Right lobe of liver (tissue), 6 donors: ENCODE measurements around the gene TPST2. TPM values are rescaled to one million over a fixed set of nuclear protein-coding genes. Genes with fewer than 3 reads are reported as not detected.

Experiments
- ATAC-seq, 4 donors: fragments of 200-7000 bp; cut with Tn5 transposase; one replicate each; pipeline ENCODE4 v1.9.1; 2020; ENCODE audit warnings: mild to moderate bottlenecking in 4 of 4, moderate library complexity in 4 of 4
- DNase-seq, 3 donors: peaks; one replicate each; pipeline ENCODE4 v3.0.0-alpha.2; 2020
- H3K27ac ChIP-seq, 3 donors: fragments of 200-600 bp; one replicate each; pipeline ENCODE4 v1.8.0; 2022
- H3K27me3 ChIP-seq, 2 donors: fragments of 200-600 bp; one replicate each; pipeline ENCODE4 v1.8.0; 2022
- H3K36me3 ChIP-seq, 4 donors: fragments of 200-600 bp; sonication (generic) in 1 of 4; one replicate each; pipeline versions ENCODE4 v1.5.1 to v1.8.0; 2017 to 2022; ENCODE audit warnings: control low read depth in 1 of 4
- H3K4me1 ChIP-seq, 4 donors: fragments of 200-600 bp; sonication (generic) in 1 of 4; one replicate each; pipeline versions ENCODE4 v1.5.1 to v1.8.0; 2017 to 2022; ENCODE audit warnings: control low read depth in 1 of 4
- H3K4me3 ChIP-seq, 3 donors: fragments of 200-600 bp; one replicate each; pipeline ENCODE4 v1.8.0; 2022
- H3K9me3 ChIP-seq, 4 donors: fragments of 200-600 bp; sonication (generic) in 1 of 4; one replicate each; pipeline versions ENCODE4 v1.5.1 to v1.8.0; 2017 to 2022; ENCODE audit warnings: control low read depth in 1 of 4
- CTCF ChIP-seq, 4 donors: fragments of 200-600 bp in 3 of 4; fragments of 450-650 bp in 1 of 4; IDR thresholded peaks; one replicate each; pipeline versions ENCODE4 v1.5.1 to v1.8.0; 2016 to 2022; ENCODE audit warnings: antibody characterized with exemption in 4 of 4, mild to moderate bottlenecking in 2 of 4
- POLR2A ChIP-seq: fragments of 450-650 bp; IDR thresholded peaks from one replicate; pipeline ENCODE4 v1.6.1; 2017; ENCODE audit warnings: antibody characterized with exemption, mild to moderate bottlenecking
- WGBS: methylation state at CpG from one replicate; pipeline ENCODE4 v1.1.6; 2018; ENCODE audit warnings: low coverage, low lambda C conversion rate; ENCODE audit not compliant: insufficient coverage; ENCODE audit errors: missing lambda C conversion rate; 5-methylcytosine and 5-hydroxymethylcytosine counted together
- intact Hi-C, 2 donors: fragments of 100-400 bp; cut with DNase I; formaldehyde crosslinking; loops; one replicate each; pipeline versions ENCODE4 v1.11.2 to v1.14.1; 2022
- total RNA-seq, 6 experiments: library from RNA; depleted of rRNA in 2 of 6; stranded (reverse); fragments of >200 nt in 2 of 6; fragmentation: NEBNext Ultra II Directional in 3 of 6; extraction: Animal tissue kit (Norgen Biotek cat#: 25700) in 3 of 6; gene quantifications; one replicate each; pipeline versions ENCODE4 v1.1.0 to v1.2.4, GENCODE V29; 2016 to 2023
- donor health status: DM: no; HTN: yes; CAD: no.
- donor health status: DM: no; HTN: no; CAD: no.
- donor health status: DM: no; HTN: no; CAD: no.
- donor health status: DM: no; HTN: yes; CAD: no.
- donor health status: DM: no; HTN: yes; CAD: no.

The TPST2 gene
- total RNA-seq, 6 experiments from 2014 or later = 53.2 to 117 (median 66.9) TPM

- Histone ChIP-seq H3K27me3 (no peaks in the 10 kb centered on the region), H3K36me3 (peaks cover 0 to 15% (median 8%) of the 10 kb centered on the region in 4 donors), H3K27ac (no peak overlapping the region), H3K9me3 (no peaks in the 10 kb centered on the region), H3K4me1 (peaks cover 0 to 23% (median 8%) of the 10 kb centered on the region in 4 donors), H3K4me3 (no peak overlapping the region)
- TF ChIP-seq CTCF (IDR thresholded peaks at IDR 0.05) (no peak), POLR2A (no peak)
- ATAC-seq (no peak), DNase-seq (no peak)
- 0% methylated on average over 1 of the region's 1 CpG for WGBS
- intact Hi-C loops = no loop called here
Observed at GRCh38 chr22:26581026-26581425, 8.9 kb downstream of the TPST2 start.

- WGBS = 75% methylated on average over 11 of the region's 13 CpGs
- no peak for TF ChIP-seq CTCF (IDR thresholded peaks at IDR 0.05)
- no peak for TF ChIP-seq POLR2A
- Histone ChIP-seq H3K27me3 (no peaks in the 10 kb centered on the region), H3K4me1 (peaks cover 0 to 19% (median 5%) of the 10 kb centered on the region in 4 donors), H3K9me3 (no peaks in the 10 kb centered on the region), H3K4me3 (no peak overlapping the region), H3K36me3 (peaks cover 0 to 15% (median 8%) of the 10 kb centered on the region in 4 donors), H3K27ac (no peak overlapping the region)
- no peak for DNase-seq
- ATAC-seq = no peak
- intact Hi-C loops = no loop called here
Observed at GRCh38 chr22:26580240-26580962, 9.5 kb downstream of the TPST2 start.

GRCh38 chr22:26579331-26579886 lies 10.5 kb downstream of the TPST2 start:
- Histone ChIP-seq H3K36me3 (peaks cover 0 to 15% (median 8%) of the 10 kb centered on the region in 4 donors), H3K9me3 (no peaks in the 10 kb centered on the region), H3K27ac (no peak overlapping the region), H3K27me3 (no peaks in the 10 kb centered on the region), H3K4me1 (peaks cover 0 to 9% (median under 1%) of the 10 kb centered on the region in 4 donors), H3K4me3 (no peak overlapping the region)
- TF ChIP-seq POLR2A (no peak), CTCF (IDR thresholded peaks at IDR 0.05) (no peak)
- intact Hi-C loops = no loop called here
- ATAC-seq (peak; percentile 41 to 67 (median 46)), DNase-seq (peak in 1 of 3 donors; percentile 29)
- WGBS = 46% methylated on average over 7 of the region's 10 CpGs

- intact Hi-C loops = no loop called here
- H3K4me1 ChIP-seq = peaks cover 0 to 16% (median 0%) of the 10 kb centered on the region in 4 donors
- no peak for TF ChIP-seq CTCF (IDR thresholded peaks at IDR 0.05)
- TF ChIP-seq POLR2A = no peak
- ATAC-seq = no peak
- H3K9me3 ChIP-seq = no peaks in the 10 kb centered on the region
- no peak overlapping the region for H3K4me3 ChIP-seq
- H3K27me3 ChIP-seq = no peaks in the 10 kb centered on the region
- 72% methylated on average over 7 of the region's 7 CpGs for whole genome bisulfite sequencing
- no peak overlapping the region for H3K27ac ChIP-seq
- no peak for DNase-seq
- H3K36me3 ChIP-seq = peaks cover 0 to 8% (median 4%) of the 10 kb centered on the region in 4 donors
Observed at GRCh38 chr22:26577081-26577480, 12.9 kb downstream of the TPST2 start.
